Measurements from ENCODE around the gene SPSB4.

SPSB4 gene

DNA sequence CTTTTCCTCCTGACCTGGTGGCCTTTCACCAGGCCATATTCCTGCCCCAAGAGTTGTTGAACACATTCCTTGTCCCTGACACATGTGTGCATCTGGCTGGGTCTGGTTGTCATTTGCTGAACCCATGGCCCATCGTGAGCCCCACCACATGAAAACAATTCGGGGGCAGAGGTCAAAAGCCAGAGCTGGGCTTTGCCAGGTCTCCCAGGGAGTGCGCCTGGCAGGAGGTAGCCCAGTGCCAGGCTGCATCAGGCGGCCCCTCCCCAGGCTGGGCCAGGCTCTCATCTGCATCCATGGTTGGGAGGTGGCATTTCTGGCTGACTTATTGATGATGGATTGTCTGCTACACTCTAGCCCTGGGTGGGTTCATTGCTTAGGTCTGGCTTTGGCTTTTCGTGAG lies 30.9 kb downstream of the SPSB4 start (continued):
- TF ChIP-seq, protein P1, sequence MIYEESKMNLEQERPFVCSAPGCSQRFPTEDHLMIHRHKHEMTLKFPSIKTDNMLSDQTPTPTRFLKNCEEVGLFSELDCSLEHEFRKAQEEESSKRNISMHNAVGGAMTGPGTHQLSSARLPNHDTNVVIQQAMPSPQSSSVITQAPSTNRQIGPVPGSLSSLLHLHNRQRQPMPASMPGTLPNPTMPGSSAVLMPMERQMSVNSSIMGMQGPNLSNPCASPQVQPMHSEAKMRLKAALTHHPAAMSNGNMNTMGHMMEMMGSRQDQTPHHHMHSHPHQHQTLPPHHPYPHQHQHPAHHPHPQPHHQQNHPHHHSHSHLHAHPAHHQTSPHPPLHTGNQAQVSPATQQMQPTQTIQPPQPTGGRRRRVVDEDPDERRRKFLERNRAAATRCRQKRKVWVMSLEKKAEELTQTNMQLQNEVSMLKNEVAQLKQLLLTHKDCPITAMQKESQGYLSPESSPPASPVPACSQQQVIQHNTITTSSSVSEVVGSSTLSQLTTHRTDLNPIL (CRISPR knock-in tag; IDR thresholded peaks at IDR 0.05; ENCODE audit: low read depth) = no peak
- TF ChIP-seq RARB (CRISPR knock-in tag; IDR thresholded peaks at IDR 0.05) (no peak), PPARA (CRISPR knock-in tag; IDR thresholded peaks at IDR 0.05; ENCODE audit: borderline replicate concordance) (no peak), ARNTL (CRISPR knock-in tag; IDR thresholded peaks at IDR 0.05; ENCODE audit: borderline replicate concordance, low read depth) (no peak)

DNA sequence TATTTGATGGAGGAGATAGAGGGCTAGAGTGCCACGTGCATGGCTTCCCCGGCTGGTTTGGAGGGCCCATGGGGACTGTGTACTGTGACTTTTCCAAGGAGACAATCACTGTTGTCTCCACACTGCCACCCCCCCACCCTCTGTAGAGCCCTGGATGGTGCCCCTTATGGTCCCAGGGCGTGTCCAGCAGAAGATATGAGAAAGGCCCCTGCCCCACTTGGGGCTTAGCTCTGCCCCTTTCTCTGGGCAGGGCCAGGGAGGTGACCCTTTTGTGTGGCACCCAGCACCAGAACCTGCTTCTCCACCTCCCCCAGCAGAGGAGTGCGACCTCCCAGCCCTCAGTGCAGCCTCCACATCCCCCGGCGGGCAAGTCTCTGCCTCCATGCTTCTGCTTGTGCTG lies 32.1 kb downstream of the SPSB4 start:
- ATAC-seq = no peak
- no peak for TF ChIP-seq ZFP30 (CRISPR knock-in tag; IDR thresholded peaks at IDR 0.05)
- no peak for TF ChIP-seq ZNF8 (CRISPR knock-in tag; IDR thresholded peaks at IDR 0.05)
- TF ChIP-seq TOX (CRISPR knock-in tag; IDR thresholded peaks at IDR 0.05; ENCODE audit: borderline replicate concordance) = no peak
- TF ChIP-seq SNAI2 (CRISPR knock-in tag; IDR thresholded peaks at IDR 0.05) = no peak
- TF ChIP-seq ZFP3 (CRISPR knock-in tag; IDR thresholded peaks at IDR 0.05) = no peak
- no peak for TF ChIP-seq PPARA (CRISPR knock-in tag; IDR thresholded peaks at IDR 0.05; ENCODE audit: borderline replicate concordance)
- no peak for TF ChIP-seq TCF4 (CRISPR knock-in tag; IDR thresholded peaks at IDR 0.05; ENCODE audit: borderline replicate concordance)
- no peak for TF ChIP-seq ESRRG (CRISPR knock-in tag; IDR thresholded peaks at IDR 0.05)
- TF ChIP-seq, protein P2, sequence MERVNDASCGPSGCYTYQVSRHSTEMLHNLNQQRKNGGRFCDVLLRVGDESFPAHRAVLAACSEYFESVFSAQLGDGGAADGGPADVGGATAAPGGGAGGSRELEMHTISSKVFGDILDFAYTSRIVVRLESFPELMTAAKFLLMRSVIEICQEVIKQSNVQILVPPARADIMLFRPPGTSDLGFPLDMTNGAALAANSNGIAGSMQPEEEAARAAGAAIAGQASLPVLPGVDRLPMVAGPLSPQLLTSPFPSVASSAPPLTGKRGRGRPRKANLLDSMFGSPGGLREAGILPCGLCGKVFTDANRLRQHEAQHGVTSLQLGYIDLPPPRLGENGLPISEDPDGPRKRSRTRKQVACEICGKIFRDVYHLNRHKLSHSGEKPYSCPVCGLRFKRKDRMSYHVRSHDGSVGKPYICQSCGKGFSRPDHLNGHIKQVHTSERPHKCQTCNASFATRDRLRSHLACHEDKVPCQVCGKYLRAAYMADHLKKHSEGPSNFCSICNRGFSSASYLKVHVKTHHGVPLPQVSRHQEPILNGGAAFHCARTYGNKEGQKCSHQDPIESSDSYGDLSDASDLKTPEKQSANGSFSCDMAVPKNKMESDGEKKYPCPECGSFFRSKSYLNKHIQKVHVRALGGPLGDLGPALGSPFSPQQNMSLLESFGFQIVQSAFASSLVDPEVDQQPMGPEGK (CRISPR knock-in tag; IDR thresholded peaks at IDR 0.05; ENCODE audit: borderline replicate concordance) = no peak
- TF ChIP-seq, protein P3, sequence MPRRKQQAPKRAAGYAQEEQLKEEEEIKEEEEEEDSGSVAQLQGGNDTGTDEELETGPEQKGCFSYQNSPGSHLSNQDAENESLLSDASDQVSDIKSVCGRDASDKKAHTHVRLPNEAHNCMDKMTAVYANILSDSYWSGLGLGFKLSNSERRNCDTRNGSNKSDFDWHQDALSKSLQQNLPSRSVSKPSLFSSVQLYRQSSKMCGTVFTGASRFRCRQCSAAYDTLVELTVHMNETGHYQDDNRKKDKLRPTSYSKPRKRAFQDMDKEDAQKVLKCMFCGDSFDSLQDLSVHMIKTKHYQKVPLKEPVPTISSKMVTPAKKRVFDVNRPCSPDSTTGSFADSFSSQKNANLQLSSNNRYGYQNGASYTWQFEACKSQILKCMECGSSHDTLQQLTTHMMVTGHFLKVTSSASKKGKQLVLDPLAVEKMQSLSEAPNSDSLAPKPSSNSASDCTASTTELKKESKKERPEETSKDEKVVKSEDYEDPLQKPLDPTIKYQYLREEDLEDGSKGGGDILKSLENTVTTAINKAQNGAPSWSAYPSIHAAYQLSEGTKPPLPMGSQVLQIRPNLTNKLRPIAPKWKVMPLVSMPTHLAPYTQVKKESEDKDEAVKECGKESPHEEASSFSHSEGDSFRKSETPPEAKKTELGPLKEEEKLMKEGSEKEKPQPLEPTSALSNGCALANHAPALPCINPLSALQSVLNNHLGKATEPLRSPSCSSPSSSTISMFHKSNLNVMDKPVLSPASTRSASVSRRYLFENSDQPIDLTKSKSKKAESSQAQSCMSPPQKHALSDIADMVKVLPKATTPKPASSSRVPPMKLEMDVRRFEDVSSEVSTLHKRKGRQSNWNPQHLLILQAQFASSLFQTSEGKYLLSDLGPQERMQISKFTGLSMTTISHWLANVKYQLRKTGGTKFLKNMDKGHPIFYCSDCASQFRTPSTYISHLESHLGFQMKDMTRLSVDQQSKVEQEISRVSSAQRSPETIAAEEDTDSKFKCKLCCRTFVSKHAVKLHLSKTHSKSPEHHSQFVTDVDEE (CRISPR knock-in tag; IDR thresholded peaks at IDR 0.05) = no peak
- TF ChIP-seq ISL1 (CRISPR knock-in tag; IDR thresholded peaks at IDR 0.05) = no peak
- TF ChIP-seq RARB (CRISPR knock-in tag; IDR thresholded peaks at IDR 0.05) = no peak
- TF ChIP-seq GLIS3 (CRISPR knock-in tag; IDR thresholded peaks at IDR 0.05) = no peak
- TF ChIP-seq OSR1 (CRISPR knock-in tag; IDR thresholded peaks at IDR 0.05) = no peak
- TF ChIP-seq, protein P1 (CRISPR knock-in tag; IDR thresholded peaks at IDR 0.05; ENCODE audit: low read depth) = no peak

DNA sequence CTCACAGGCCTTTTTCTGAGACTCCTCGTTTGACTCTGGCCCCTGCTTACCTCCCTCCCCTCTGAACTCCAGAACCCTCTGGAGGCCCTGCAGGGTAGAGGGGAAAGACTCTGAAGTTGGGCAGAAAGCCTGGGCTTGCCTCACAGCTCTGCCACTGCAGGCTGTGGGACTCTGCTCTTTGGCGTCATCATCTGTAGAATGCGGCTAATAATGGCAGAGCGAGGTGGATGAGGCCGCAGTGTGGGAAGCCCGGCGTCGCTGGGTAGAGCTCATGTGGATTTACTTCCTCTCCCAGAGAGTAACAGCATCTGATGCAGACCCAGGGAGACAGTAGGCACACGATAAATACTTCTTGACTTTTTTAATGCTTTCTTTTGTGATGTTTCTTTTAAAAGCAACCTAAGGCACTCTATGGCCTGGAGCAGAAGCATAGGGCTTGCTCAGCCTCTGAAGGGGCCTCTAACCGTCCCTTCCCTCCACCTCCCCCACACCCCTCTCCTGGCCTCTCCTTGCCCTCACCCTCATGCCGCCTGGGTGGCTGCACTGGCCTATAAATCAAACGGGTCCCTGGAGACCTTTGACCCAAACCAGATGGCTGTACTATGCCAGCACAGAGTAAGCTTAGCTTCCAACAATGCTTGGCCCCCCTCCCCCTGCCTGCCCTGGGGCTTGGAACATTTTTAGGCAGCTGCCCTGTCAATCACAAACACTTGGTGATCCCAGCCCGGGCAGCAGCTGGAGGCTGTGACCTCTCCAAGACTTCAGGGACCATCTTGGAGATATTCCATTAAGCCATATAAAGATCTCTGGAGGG lies 32.9 kb downstream of the SPSB4 start:
- TF ChIP-seq ZNF8 (CRISPR knock-in tag; IDR thresholded peaks at IDR 0.05) = no peak
- TF ChIP-seq ZNF70 (CRISPR knock-in tag; IDR thresholded peaks at IDR 0.05) = no peak
- TF ChIP-seq, protein P3 (CRISPR knock-in tag; IDR thresholded peaks at IDR 0.05) = no peak
- TF ChIP-seq BACH2 (CRISPR knock-in tag; IDR thresholded peaks at IDR 0.05; ENCODE audit: borderline replicate concordance) = no peak
- no peak for TF ChIP-seq ZC3H10 (CRISPR knock-in tag; IDR thresholded peaks at IDR 0.05)
- TF ChIP-seq ESRRG (CRISPR knock-in tag; IDR thresholded peaks at IDR 0.05) = no peak
- no peak for TF ChIP-seq PPARA (CRISPR knock-in tag; IDR thresholded peaks at IDR 0.05; ENCODE audit: borderline replicate concordance)
- ATAC-seq = no peak
